ENCODE data around the gene EEA1.
"Not testable (repeated sequence)": the region's sequence is repeated elsewhere in the genome, so short reads cannot be mapped to it uniquely, and the experiment has no call there.

Gene EEA1

GRCh38 chr12:92928962-92929915 is at the start of gene EEA1:
Gene EEA1 (minus strand): TSS chr12:92929295. CDS start chr12:92929066, 229 bp downstream.
- peak; percentile 91 for DNase-seq

GRCh38 chr12:92978607-92979006 is 49.5 kb upstream of the EEA1 start:
- no peak for DNase-seq

DNA sequence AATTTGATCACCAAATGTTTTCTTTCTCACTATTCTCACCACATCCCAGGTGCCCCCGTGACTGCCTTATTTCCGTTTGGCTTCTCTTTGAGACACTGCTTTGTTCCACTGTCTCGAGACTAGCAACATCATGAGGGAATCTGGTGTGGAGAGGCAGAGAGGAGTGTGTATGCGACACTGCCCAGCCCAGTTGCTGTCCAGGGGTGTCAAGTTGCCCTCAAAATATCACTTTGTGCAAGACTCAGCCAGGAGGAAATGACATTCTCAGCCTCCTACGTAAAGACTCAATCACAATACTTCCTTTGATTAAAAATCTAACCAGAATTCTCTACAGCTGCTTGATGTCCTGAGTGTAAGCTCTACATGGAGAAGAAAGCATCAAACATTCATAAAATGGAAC is 48.2 kb upstream of the EEA1 start:
- no peak for DNase-seq

DNA sequence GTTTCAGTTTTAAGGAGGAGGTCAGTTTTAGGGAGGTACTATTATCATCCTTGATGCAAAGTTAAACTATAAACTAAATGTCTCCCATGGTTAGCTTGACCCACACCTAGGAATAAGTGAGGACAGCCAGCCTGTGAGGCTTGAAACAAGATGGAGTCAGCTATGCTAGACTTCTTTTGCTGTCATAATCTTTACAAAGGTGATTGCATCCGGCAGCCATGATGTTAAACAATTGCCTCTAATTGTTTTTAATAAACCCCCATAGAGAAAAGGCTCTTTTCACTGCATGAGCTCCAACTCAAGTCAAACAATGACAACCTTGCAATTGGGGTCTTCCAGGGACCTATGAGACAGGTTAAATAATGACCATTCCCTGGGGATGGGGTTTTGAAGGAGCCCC is 45.7 kb upstream of the EEA1 start:
- no peak for DNase-seq

GRCh38 chr12:92973614-92974013 is 44.5 kb upstream of the EEA1 start:
- DNase-seq = no peak

DNA sequence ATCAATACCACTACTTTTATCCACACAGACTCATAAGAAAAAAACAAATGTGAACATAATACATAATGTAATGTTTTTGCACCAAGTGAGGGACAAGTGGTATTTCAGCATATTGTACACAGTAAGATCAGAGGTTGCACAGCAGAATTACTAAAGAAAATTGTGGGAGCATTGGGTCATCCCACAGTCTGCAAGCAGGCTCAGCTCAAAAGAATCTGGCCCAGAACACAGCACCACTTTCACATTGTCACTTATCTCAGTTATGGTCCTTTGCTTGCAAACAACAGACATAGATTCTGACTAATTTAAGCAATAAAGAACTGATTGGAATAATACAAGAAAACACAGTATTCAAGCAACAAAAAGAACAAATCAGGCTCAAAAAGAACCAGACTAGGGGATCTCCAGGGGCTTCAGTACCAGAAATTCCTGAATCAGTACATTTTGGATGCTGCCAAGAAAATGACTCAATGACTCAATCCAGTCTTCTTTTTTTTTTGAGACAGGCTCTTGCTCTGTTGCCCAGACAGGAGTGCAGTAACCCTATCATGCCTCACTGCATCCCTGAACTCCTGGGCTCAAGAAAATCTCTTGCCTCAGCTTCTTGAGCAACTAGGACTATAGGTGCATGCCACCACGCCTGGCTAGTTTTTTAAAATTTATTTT is 42.9 kb upstream of the EEA1 start:
- DNase-seq = no peak

DNA sequence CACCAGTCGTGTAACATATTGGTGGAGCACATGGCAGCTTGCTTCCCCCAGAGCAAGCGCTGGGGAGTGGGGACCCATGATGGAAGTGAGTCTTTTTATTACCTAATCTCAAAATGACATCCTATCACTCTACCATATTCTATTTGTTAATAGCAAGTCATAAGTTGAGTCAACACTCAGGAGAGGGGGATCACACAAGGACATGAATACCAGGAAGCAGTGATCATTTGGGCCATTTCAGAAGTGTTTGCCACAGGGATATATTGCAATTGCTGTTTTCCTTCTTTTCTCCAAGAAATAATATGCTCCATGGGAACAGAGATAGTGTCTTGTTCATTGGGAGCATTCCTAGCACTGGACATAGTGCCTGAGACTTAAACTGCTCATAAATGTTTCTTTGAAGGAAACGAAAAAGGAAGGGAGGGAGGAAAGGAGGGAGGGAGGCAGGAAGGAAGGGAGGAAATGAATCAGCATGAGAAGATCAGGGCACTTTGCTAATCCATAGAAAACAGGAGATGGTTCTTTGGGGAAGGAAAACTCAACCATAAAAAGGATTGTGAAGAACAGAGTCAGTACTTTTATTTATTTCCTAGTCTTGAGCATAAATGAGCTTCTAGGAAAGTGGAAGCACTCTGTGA is 39.2 kb upstream of the EEA1 start:
- no peak for DNase-seq

DNA sequence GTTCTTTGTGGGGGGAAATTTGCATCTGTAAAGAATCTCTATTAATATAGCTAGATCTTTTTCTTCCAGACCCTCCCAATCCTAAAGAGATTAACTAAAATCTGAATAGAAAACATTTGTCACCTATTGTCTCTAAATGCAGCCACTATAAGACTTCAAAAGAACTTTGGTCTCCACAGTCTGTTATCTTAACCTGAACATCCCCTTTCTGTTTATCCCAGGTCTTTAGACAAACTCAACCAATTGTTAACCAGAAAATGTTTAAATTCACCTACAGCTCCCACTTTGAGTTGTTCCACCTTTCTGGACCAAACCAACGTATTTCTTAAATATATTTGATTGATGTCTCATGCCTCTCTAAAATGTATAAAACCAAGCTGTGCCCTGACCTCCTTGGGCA is 35.3 kb upstream of the EEA1 start:
- not testable (repeated sequence) for DNase-seq

- DNase-seq = no peak
These were observed 32.9 kb upstream of the EEA1 start for GRCh38 chr12:92961949-92962348.

GRCh38 chr12:92955997-92956663 is 27.0 kb upstream of the EEA1 start:
- no peak for DNase-seq

DNA sequence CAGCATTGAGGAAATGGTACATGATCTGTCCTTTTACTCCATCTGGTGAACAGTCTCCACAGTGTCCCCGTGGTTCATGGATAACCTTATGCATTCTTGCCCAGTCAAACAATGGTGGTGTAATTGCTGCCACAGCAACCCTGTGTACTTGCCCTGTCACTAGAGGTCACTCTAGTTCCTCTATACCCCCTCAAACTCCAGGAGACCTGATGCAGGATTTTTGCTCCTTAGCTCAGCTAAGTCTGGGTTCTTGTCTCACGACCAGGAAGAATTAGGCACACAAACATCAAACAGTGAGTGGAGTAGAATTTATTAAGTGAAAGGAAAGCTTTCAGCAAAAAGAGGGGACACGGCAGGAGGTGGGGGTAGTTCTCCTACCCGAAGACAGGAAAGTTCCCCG is 24.7 kb upstream of the EEA1 start:
- no peak for DNase-seq

- no peak for DNase-seq
These were observed 23.3 kb upstream of the EEA1 start for GRCh38 chr12:92952394-92952793.

DNA sequence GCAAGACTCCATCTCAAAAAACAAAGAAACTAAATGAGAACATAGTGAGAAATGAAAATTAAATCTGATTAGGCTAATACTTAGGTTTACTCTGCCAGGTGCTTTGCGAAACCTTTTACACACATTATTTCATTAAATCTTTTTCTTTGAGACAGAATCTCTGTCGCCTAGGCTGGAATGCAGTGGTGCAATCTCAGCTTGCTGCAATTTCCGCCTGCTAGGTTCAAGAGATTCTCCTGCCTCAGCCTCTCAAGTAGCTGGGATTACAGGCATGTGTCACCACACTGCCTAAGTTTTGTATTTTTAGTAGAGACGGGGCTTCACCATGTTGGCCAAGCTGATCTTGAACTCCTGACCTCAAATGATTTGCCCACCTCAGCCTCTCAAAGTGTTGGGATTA is 21.9 kb upstream of the EEA1 start:
- DNase-seq = no peak

DNA sequence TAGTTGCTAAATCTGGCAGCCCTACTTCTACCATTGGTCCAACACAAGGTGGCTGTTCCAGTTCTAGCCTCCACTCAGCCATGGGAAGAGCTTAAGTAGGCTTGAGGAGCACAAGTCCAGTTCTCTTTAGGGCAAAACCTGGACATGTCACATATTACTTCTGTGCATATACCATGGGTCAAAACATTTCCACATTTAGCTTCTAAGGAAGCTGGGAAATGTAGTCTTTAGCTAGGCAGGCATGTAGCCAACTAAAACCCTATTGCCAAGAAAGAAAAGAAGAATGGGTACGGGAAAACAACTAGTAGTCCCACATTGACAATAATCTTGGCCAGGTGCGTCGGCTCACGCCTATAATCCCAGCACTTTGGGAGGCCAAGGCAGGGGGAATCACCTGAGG is 20.9 kb upstream of the EEA1 start:
- DNase-seq = no peak

DNA sequence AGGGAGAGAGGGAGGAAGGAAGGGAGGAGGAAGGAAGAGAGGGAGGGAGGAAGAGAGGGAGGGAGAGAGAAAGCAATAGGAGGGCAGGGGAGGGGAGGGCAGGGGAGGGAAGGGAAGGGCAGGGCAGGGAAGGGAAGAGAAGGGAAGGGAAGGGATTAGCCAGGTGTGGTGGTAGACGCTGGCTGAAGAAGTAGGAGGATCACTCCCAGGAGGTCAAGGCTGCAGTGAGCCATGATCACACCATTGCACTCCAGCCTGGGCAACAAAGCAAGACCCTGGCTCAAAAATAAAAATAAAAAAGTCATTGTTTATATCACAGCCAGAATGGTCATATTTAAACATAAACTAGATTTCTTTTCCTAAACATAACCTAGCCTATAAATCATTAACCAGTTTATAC is 20.4 kb upstream of the EEA1 start:
- DNase-seq = no peak

GRCh38 chr12:92947589-92948215 is 18.6 kb upstream of the EEA1 start:
- no peak for DNase-seq

- DNase-seq = no peak
These were observed 16.6 kb upstream of the EEA1 start for GRCh38 chr12:92945659-92946220.

GRCh38 chr12:92943482-92944250 is 14.6 kb upstream of the EEA1 start:
- DNase-seq = no peak

DNA sequence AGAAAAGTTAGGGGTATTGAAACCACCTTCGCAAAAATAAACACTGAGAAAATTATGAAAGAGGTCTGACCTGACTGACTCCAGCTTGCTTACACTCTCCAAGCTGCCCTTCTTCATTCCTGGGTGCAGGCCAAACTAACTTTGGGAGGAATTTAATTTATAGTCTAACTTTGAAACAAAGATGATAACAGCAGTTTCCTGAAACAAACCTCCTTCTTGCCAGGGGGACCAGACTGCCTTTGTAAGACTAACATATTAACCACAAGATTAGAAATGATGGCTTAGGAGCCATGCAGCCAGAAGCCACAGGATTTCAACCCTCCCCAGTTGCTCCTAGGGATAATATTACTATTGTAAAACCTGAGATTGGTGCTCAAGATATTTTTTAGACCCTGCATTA is 13.8 kb upstream of the EEA1 start:
- no peak for DNase-seq

DNA sequence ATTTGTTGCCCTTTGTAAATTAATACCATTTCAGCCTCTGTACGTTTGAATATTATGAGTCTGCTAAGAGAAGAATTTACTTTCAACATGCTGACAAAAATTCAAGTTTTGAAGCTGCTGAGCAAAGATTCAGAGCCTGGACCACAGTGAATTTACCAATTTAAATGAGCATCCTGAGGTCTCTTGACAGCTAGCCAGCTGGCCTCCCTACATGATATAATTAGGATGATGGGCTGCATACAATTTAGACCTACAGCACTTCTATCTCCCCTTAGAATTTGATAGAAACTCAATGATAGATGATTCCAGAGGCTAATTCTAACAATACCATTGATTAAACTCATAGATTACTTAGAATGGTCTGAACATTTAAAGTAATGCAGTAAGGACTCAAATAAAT is 10.0 kb upstream of the EEA1 start:
- DNase-seq = no peak

DNA sequence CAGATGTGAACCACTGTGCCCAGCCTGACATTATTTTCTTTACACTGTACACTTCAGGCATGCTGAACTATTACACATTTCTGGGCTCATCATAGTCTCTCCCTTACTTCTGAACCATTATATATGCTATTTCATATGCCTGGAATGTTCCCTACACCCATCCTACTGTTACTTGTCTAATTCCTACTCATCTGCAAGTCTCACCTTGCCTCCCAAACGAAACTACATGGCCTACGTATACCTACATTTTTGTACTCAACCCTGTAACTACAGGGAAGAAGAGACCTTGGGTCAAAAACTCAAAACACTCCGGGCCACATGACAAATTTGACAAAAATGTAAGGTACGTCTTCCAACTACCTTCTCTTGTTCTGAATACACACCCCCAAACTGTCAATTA is 9.5 kb upstream of the EEA1 start:
- DNase-seq = no peak

GRCh38 chr12:92938018-92938417 is 8.9 kb upstream of the EEA1 start:
- DNase-seq = no peak

All from NCI-H1092 (cell line).